HG02885 (cell line): ENCODE measurements around the gene EML6.

Experiments
- ATAC-seq: cut with Tn5 transposase; IDR thresholded peaks from one replicate; pipeline ENCODE4 v1.9.1; 2021; ENCODE audit warnings: mild to moderate bottlenecking; ENCODE audit not compliant: unreplicated experiment, poor library complexity

Gene EML6

GRCh38 chr2:54741250-54741649 is 17.8 kb downstream of the EML6 start:
- no peak for ATAC-seq

GRCh38 chr2:54750040-54750439 is 26.6 kb downstream of the EML6 start:
- ATAC-seq, result no peak

- no peak for ATAC-seq
Observed at GRCh38 chr2:54752439-54752838, 29.0 kb downstream of the EML6 start.

GRCh38 chr2:54755641-54756326 is 32.3 kb downstream of the EML6 start:
- peak; percentile 69 for ATAC-seq

- ATAC-seq, result peak; percentile 58
Observed at GRCh38 chr2:54757500-54757899, 34.0 kb downstream of the EML6 start.

- ATAC-seq, result no peak
Observed at GRCh38 chr2:54758951-54759350, 35.5 kb downstream of the EML6 start.

GRCh38 chr2:54760310-54760709 is 36.8 kb downstream of the EML6 start:
- no peak for ATAC-seq

GRCh38 chr2:54763636-54764291 is 40.3 kb downstream of the EML6 start:
- no peak for ATAC-seq

GRCh38 chr2:54767921-54768320 is 44.5 kb downstream of the EML6 start:
- no peak for ATAC-seq

- no peak for ATAC-seq
Observed at GRCh38 chr2:54768772-54769428, 45.4 kb downstream of the EML6 start.

- ATAC-seq, result no peak
Observed at GRCh38 chr2:54770211-54770610, 46.7 kb downstream of the EML6 start.

GRCh38 chr2:54770676-54771075 is 47.2 kb downstream of the EML6 start:
- no peak for ATAC-seq

GRCh38 chr2:54771166-54771885 is 47.9 kb downstream of the EML6 start:
- no peak for ATAC-seq

- no peak for ATAC-seq
Observed at GRCh38 chr2:54772110-54772509, 48.6 kb downstream of the EML6 start.

GRCh38 chr2:54772531-54772930 is 49.1 kb downstream of the EML6 start:
- ATAC-seq, result no peak

- ATAC-seq, result no peak
Observed at GRCh38 chr2:54773233-54773632, 49.8 kb downstream of the EML6 start.

GRCh38 chr2:54773838-54774237 is 50.4 kb downstream of the EML6 start:
- ATAC-seq, result no peak

GRCh38 chr2:54775710-54776109 is 52.2 kb downstream of the EML6 start:
- no peak for ATAC-seq

GRCh38 chr2:54776494-54776893 is 53.0 kb downstream of the EML6 start:
- no peak for ATAC-seq

- no peak for ATAC-seq
Observed at GRCh38 chr2:54783349-54783748, 59.9 kb downstream of the EML6 start.

- no peak for ATAC-seq
Observed at GRCh38 chr2:54787270-54787669, 63.8 kb downstream of the EML6 start.
